ENCODE measurements around the gene DDX59. TPM values are rescaled to one million over a fixed set of nuclear protein-coding genes. Genes with fewer than 3 reads are reported as not detected.

DDX59 gene
- total RNA-seq, 1 donor from 2014 or later, result 7.6 TPM

- Histone ChIP-seq H3K36me3 (no peaks in the 10 kb centered on the region), H3K27ac (no peak overlapping the region), H3K27me3 (no peaks in the 10 kb centered on the region), H3K4me3 (no peak overlapping the region), H3K4me1 (no peaks in the 10 kb centered on the region), H3K9me3 (no peaks in the 10 kb centered on the region)
- intact Hi-C loops (cut with DNase I), result no loop called here
- no peak for DNase-seq (ENCODE audit: low spot score in 2 of 2)
- TF ChIP-seq CTCF (IDR thresholded peaks at IDR 0.05), result no peak
Observed at GRCh38 chr1:200693327-200693726, 23.6 kb upstream of the DDX59 start.

GRCh38 chr1:200692316-200692715, 22.6 kb upstream of the DDX59 start:
- intact Hi-C loops (cut with DNase I), result no loop called here
- H3K4me3 ChIP-seq, result no peak overlapping the region
- H3K36me3 ChIP-seq, result no peaks in the 10 kb centered on the region
- H3K9me3 ChIP-seq, result no peaks in the 10 kb centered on the region
- TF ChIP-seq CTCF (IDR thresholded peaks at IDR 0.05), result no peak
- H3K4me1 ChIP-seq, result no peaks in the 10 kb centered on the region
- H3K27me3 ChIP-seq, result no peaks in the 10 kb centered on the region
- H3K27ac ChIP-seq, result no peak overlapping the region
- DNase-seq (ENCODE audit: low spot score in 2 of 2), result no peak

- Histone ChIP-seq H3K9me3 (no peaks in the 10 kb centered on the region), H3K4me1 (no peaks in the 10 kb centered on the region), H3K27ac (no peak overlapping the region), H3K36me3 (no peaks in the 10 kb centered on the region), H3K4me3 (no peak overlapping the region), H3K27me3 (no peaks in the 10 kb centered on the region)
- intact Hi-C loops (cut with DNase I), result no loop called here
- DNase-seq (ENCODE audit: low spot score in 2 of 2), result no peak
- TF ChIP-seq CTCF (IDR thresholded peaks at IDR 0.05), result no peak
Observed at GRCh38 chr1:200686620-200687019, 16.9 kb upstream of the DDX59 start.

GRCh38 chr1:200684015-200684414, 14.3 kb upstream of the DDX59 start:
- no peak for DNase-seq (ENCODE audit: low spot score in 2 of 2)
- Histone ChIP-seq H3K4me1 (no peaks in the 10 kb centered on the region), H3K27me3 (no peaks in the 10 kb centered on the region), H3K36me3 (no peaks in the 10 kb centered on the region), H3K4me3 (no peak overlapping the region), H3K27ac (no peak overlapping the region), H3K9me3 (no peaks in the 10 kb centered on the region)
- intact Hi-C loops (cut with DNase I), result no loop called here
- no peak for TF ChIP-seq CTCF (IDR thresholded peaks at IDR 0.05)

- Histone ChIP-seq H3K9me3 (no peaks in the 10 kb centered on the region), H3K4me3 (no peak overlapping the region), H3K27me3 (no peaks in the 10 kb centered on the region), H3K36me3 (no peaks in the 10 kb centered on the region), H3K27ac (no peak overlapping the region), H3K4me1 (no peaks in the 10 kb centered on the region)
- DNase-seq (ENCODE audit: low spot score in 2 of 2), result no peak
- TF ChIP-seq CTCF (IDR thresholded peaks at IDR 0.05), result no peak
- intact Hi-C loops (cut with DNase I), result no loop called here
Observed at GRCh38 chr1:200683298-200683697, 13.6 kb upstream of the DDX59 start.

GRCh38 chr1:200681231-200681630, 11.5 kb upstream of the DDX59 start:
- intact Hi-C loops (cut with DNase I), result no loop called here
- Histone ChIP-seq H3K4me3 (no peak overlapping the region), H3K4me1 (no peaks in the 10 kb centered on the region), H3K36me3 (no peaks in the 10 kb centered on the region), H3K27me3 (no peaks in the 10 kb centered on the region), H3K27ac (no peak overlapping the region), H3K9me3 (no peaks in the 10 kb centered on the region)
- DNase-seq (ENCODE audit: low spot score in 2 of 2), result no peak
- TF ChIP-seq CTCF (IDR thresholded peaks at IDR 0.05), result no peak

Measured in ascending aorta (tissue), 2 donors.